HTERT RPE-1 (cell line): Measurements from ENCODE around the gene CCDC117.
"Not testable (repeated sequence)": the region's sequence is repeated elsewhere in the genome, so short reads cannot be mapped to it uniquely, and the experiment has no call there.

ENCODE experiments used
- in situ Hi-C: fragments of 300-500 bp; cut with MboI; formaldehyde crosslinking; loops from 4 replicates; pipeline ENCODE4 v1.14.3; 2020; ENCODE audit warnings: low sequenced_read_pairs

CCDC117 gene, protein sequence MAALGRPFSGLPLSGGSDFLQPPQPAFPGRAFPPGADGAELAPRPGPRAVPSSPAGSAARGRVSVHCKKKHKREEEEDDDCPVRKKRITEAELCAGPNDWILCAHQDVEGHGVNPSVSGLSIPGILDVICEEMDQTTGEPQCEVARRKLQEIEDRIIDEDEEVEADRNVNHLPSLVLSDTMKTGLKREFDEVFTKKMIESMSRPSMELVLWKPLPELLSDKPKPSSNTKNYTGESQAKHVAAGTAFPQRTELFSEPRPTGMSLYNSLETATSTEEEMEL

DNA sequence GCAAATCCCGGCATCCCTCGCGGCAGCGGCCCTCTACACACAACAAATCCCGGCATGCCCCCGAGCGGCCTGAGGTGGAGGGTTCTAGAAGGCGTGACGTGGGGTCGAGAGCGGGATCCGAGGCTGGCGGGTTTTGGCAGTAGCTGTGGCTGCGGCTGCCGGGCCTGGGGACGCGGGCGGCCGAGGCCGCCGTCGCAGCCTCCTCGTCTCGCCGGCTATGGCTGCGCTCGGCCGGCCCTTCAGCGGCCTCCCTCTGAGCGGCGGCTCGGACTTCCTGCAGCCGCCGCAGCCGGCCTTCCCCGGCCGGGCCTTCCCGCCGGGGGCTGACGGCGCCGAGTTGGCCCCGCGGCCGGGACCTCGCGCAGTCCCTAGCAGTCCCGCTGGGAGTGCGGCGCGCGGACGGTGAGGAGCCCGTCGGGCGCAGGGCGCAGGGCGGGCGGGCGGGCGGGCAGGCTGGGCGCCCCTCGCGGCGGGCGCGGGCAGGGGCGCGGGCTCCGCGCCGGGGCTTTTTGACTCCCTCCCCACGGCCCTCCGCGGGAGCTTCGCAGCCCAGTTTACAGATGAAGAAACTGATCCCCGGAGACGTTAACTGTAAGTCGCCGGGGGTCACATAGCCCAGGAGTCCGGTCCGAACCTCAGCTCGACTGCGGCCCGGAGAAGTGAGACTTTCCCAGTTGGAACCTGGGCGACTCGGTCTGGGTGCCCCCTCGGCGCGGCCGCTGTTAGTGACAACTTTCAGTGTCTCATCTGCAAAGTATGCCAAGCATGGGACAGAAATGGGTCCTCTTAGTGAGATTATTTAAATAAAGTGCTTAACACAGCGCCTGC lies at the start of gene CCDC117:
TSS of gene CCDC117 (plus strand) at position 63 of the 828 bp plus-strand sequence. CDS start at position 218, 155 bp downstream.
- in situ Hi-C loops, result no loop called here

DNA sequence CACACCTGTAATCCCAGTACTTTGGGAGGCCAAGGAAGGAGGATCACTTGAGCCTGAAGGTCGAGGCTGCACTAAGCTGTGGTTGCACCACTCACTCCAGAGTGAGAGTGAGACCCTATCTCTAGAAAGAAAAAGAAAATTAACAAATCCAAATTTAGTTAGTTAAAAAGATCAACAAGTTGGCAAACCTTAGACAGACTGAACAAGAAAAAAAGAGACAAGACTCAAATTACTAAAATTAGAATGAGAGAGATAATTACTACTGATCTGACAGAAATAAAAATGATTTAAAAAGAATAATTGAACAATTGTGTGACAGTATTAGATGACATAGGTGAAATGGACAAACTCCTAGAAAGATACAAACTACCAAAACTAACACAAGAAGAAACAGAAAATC lies 44.5 kb upstream of the CCDC117 start:
- in situ Hi-C loops, result no loop called here

DNA sequence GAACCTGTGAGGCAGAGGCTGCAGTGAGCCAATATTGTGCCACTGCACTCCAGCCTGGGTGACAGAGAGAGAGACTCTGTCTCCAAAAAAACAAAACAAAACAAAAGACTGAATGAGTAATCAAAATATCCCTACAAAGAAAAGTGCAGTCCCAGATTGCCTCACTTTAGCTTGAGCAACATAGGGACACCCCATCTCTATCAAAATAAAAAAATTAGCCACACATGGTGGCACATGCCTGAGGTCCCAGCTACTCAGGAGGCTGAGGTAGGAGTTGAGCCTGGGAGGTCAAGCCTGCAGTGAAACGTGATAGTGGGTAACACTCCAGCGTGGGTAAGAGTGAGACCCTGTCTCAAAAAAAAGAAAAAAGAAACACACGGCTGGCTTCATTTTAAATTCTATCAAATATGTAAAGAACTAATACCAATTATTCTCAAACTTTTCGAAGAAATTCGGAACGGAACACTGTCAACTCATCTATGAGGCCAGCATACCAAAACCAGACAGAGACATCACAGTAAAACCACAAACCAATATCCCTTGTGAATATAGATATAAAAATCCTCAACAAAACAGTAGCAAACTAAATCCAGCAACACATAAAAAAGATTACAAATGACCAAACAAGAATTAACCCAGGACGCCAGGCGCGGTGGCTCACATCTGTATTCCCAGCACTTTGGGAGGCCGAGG lies 43.7 kb upstream of the CCDC117 start:
- in situ Hi-C loops, result no loop called here

DNA sequence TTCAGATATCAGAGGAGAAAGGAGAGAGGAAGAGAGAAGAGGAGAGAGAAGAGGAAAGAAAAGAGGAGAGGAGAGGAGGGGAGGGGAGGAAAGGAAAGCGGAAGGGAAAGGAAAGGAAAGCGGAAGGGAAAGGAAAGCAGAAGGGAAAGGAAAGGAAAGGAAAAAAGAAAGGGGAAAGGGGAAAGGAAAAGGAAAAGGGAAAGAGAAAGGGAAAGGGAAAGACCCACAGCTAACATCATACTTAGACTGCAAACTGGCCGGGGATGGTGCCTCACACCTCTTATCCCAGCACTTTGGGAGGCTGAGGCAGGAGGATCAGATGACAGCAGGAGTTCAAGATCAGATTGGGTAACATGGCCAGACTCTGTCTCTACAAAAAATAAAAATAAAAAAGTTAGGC lies 42.3 kb upstream of the CCDC117 start:
- in situ Hi-C loops, result no loop called here

DNA sequence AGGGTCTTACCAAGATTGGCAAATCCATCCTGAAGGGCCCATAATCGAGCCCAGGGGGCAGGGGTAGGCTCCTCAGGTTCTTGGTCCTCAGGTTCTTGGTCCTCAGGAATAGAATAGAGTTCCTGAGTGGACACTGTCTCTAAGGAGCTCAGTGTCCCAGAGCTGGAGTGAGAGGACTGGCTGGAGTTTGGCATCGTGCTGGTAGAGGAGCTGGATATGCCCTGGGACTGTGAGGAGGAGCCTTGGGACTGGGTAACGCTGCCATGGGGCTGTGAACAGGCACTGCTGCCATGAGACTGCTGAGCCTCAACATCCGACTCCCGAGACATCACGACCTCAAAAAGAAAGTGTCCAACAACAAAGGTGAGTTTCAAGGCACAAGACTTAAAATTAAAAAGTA lies 38.1 kb upstream of the CCDC117 start:
- in situ Hi-C loops, result no loop called here

DNA sequence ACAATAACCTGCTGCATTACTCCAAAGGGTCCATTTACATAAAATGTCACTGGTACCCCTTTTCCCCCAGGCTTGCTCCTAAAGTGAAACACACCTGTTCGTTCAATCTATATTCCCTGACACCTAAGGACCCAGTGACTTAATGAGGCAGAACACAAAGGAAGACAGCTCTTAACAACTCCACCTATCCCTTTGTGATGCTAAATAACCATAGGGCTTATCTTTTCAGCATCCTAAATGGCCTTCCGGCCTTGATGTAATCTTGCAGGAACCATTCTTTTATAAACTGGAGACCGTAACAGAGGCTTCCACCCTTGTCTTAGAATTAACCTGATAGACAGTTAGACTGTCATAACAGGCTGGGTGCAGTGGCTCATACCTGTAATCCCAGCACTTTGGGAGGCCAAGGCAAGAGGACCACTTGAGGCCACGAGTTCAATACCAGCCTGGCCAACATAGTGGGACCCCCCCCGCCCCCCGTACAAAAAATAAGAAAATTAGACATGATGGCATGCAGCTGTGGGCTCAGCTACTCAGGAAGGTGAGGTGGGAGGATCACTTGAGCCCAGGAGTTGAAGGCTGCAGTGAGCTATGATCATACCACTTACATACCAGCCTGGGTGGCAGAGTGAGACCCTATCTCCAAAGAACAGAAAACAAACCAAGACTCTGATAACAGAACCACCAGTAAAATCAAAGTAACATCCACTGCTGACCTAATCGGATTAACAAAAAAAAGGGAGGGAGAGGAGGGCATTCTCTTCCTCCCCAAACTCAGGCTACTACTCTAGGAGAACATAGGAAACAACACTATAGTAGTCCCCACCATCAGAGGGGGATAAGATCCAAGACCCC lies 36.0 kb upstream of the CCDC117 start:
- in situ Hi-C loops, result no loop called here

DNA sequence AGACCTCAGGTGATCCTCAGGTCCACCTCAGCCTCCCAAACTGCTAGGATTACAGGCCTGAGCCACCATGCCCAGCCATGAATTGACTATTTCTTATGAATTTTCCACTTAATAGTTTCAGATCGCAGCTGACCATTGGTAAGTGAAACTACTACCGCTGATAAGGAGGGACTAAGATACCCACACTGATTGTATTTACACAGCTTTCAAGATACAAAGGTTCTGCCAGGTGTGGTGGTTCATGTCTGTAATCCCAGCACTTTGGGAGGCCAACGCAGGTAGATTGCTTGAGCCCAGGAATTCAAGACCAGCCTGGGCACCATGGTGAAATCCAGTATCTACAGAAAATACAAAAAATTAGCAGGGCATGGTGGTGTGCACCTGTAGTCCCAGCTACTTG lies 34.8 kb upstream of the CCDC117 start:
- in situ Hi-C loops, result no loop called here

DNA sequence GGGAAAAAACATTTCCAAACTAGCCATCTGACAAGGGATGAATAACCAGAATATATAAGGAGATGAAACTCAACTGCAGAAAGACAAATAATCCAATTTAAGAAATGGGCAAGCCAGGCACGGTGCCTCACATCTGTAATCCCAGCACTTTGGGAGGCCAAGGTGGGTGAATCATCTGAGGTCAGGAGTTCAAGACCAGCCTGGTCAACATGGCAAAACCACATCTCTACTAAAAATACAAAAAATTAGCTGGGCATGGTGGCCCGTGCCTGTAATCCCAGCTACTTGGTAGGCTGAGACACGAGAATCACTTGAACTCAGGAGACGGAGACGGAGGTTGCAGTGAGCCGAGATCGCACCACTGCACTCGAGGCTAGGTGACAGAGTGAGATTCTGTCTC lies 33.6 kb upstream of the CCDC117 start:
- in situ Hi-C loops, result not testable (repeated sequence)

DNA sequence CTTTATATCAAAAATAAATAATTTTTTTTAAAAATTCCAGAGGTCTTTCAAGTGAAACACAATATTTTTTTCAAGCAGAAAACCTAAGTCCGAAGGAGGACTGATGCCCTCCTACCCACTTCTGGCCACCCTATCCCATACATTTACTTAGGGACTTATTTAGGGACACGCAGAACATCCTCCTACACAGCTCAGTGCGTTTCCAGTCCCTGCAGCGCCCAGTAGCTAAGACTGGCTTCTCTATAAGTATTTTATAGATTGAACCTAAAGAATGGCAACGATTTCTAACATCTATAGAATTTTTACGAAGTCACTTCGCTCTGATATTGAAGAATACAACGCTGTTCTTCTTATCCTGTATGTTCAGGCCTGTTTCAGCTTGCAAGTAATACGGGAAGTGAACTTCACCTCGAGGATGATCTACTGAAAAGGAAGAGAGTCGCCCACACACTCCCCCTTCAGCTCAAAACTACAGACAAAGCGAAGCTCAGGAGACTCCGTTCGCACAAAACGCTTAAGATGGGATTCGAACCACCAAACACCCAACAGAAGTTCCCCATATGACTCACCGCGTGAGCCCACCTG lies 31.2 kb upstream of the CCDC117 start:
- in situ Hi-C loops, result no loop called here

DNA sequence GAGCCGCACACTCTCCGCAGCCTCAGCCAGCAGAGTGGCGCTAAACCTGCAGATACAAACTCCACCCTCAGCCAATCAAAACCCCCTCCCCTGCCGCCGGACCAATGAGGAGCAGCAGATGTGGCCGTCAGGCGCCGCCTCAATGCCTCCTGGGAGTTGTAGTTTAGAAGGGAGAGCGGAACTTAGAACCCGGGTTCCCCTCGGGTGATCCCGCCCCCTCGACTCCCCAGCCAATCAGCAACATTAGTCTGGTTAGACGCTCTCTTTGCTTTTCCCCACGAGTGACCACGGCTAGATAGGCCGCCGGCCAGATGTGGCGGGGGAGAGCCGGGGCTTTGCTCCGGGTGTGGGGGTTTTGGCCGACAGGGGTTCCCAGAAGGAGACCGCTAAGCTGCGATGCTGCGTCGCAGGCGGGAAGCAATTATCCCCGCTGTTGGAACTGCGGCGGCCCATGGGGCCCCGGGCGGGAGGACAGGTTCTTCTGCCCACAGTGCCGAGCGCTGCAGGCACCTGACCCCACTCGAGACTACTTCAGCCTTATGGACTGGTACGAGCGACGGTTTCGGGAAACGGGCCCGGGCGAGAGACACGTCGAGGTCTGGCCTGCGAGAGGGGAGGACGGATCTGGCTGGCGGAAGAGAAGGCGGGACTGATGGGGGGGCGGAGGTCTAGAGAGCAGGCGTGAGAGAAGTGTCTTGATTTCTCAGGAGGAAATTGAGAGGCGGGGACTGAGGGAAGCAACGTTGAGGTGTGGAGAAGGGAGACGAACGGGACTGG lies 30.5 kb upstream of the CCDC117 start, which contains the start of the genes CHEK2 and HSCB:
TSS of gene CHEK2 (minus strand) at position 36 of the 777 bp plus-strand sequence. CDS start 7,099 bp downstream, outside the sequence.
TSS of gene HSCB (plus strand) at position 255 of the 777 bp plus-strand sequence. CDS start at position 312, 57 bp downstream.
- in situ Hi-C loops, result no loop called here

DNA sequence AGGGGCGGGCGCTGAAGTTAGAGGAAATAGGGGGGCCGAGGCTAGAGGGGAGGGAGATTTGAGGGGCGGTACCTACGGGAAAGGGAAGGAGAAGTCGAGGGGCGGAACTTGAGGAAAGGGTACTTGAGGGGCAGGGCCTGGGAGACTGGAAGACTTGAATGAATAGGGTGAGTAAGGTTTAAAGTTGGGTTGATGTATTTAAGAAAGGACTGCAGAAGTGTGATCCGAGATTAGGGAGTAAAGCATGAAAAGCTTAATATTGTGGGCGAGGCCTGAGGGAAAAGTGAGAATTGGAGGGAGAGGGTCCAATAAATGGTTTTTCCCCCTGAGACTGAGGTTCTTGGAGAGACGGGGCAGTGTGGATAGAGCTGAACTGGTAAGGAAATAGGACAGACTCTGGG lies 29.9 kb upstream of the CCDC117 start:
- in situ Hi-C loops, result no loop called here

DNA sequence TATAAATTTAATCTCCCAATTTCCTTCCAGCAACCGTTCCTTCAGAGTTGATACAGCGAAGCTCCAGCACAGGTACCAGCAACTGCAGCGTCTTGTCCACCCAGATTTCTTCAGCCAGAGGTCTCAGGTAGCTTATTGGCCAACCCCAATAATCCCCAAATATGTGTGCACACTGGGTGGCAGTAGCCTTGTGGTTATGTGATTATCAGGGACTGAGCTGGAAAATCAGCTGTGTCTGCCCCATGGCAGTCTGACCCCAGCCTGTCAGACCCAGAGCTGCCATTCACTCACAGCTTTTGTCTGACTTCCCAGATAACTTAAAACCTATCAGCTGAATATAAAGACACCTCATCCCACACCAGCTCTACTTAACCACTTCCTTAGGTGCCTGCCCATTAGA lies 28.6 kb upstream of the CCDC117 start:
- in situ Hi-C loops, result no loop called here

DNA sequence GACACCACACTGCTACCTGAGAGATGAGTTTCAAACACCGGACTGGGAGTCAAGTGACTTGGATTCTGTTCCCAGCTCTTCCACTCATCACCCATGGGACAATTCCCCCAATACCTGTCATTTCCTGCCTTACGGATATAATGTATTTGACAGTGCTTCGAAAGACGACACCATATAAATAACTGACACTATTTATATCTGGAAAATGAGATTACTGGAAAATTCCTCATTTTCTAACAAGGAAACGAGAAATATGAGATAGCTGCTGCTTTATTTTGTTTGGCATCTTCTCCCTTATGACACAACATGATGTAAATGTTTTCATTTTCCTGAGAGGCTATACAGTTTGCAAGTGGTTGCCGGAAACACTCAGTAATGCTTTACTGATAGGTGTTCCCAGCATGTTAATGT lies 22.0 kb upstream of the CCDC117 start:
- in situ Hi-C loops, result no loop called here

DNA sequence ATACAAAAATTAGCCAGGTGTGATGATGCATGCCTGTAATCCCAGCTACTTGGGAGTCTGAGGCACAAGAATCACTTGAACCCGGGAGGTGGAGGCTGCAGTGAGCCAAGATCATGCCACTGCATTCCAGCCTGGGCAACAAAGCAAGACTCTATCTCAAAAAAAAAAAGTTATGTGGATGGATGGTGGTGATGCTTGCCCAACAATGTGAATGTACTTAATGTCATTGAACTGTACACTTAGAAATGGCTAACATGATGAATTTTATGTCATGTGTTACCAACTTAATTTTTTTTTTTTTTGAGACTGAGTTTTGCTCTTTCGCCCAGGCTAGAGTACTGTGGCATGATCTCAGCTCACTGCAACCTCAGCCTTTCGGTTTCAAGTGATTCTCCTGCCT lies 18.0 kb upstream of the CCDC117 start:
- in situ Hi-C loops, result not testable (repeated sequence)

DNA sequence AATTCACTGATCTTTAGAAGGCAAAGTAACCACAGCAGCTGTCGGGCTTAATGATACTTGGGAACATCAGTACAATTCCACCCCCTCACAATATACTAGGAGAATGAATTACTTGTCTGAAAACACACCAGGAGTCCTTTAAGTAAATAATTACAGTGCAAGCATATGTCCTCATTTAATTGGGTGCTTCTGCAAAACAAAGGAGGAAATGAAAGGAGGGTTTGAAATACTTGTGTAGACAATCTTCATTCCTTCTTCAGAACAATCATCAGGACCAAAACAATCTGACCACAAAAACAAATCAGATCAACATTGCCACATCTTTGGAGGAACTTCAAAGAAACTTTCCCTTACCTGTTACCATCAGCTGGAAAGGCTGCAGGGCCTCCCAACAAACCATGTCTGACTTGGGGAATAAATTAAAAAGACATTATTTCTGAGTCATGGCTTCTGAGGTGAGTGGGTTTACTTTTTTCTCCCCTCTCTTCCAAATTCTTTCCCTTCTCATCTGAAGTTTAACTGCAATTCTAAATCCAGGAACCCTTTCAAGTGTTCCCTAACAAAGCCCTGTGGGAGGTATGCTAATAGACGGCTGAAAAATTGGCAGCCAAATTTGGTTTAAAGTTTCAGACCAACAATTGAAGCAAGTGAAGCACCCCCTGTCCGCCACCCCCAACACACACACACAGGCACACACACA lies 12.5 kb upstream of the CCDC117 start:
- in situ Hi-C loops, result no loop called here

DNA sequence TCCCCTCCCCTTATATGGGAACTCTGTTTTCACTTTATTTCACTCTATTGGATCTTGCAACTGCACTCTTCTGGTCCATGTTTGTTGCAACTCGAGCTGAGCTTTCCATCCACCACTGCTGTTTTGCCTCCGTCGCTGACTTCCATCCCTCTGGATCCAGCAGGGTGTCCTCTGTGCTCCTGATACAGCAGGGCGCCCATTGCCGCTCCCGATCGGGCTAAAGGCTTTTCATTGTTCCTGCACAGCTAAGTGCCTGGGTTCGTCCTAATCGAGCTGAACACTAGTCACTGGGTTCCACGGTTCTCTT lies 11.1 kb upstream of the CCDC117 start:
- in situ Hi-C loops, result no loop called here

DNA sequence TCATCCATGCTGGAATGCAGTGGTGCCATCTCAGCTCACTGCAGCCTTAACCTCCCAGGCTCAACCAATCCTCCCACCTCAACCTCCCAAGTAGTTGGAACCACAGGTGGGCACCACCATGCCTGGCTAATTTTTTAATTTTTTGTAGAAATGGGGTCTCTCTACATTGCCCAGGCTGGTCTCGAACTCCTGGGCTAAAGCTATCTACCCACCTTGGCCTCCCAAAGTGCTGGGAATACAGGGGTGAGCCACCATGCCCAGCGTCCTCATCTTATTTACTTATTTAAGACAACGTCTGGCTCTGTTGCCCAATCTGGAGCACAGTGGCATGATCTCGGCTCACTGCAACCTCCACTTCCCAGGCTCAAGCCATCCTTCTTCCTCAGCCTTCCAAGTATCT lies 10.5 kb upstream of the CCDC117 start:
- in situ Hi-C loops, result not testable (repeated sequence)

DNA sequence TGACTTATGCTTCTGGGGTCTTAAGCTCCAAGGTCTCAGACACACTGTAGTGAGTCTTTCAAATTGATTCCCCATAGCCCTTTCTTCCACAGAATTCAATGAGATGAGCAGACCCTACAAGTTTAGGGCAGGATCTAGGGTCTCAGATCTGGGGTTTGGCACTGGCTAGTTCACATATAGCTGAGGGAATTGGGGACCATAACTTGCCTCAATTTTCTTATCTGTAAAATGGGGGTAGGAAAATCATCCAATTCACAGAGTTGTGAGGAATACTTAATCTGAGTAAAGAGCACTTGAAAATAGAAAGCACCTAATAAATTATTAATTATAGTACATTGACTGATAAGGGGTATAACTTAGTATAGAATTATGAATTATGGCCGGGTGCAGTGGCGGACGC lies 5.9 kb upstream of the CCDC117 start:
- in situ Hi-C loops, result no loop called here
